Measurements from ENCODE around the gene ABLIM2.

DNA sequence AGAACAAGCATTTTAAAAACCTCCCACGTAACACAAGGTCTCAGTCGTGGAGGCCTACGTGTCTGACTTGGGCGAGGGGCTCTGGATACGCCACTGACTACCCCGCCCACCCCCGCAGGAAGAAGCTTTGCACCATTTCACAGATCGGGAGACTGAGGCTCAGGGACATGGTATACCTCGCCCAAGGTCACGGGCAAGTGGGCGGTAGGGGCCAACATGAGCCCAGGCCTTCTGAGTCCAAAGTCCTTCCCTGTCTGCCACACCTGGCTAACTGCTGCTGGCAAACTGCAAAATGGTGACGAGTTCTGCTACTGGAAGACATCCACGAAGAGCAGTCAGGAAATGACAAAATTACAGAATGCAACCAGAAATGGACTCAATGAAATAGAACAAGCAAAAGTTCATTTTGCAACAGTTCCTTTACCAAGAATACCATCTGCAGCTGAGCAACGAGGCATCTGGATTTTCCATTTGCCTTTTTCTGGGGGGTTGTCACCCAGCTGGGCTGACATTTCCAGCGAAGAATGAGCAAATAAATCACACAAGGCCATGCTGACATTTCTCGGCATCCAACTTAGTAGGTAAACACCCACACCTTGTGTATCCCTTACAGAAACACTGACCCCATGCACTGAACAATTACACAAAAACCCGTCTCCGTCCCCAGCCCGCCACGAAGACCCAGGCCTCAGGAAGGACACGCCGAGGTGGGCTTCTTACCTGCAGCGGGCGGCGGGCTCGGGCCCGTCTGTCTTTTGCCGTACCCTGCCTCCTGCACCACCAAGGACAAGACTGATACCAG lies 148.7 kb downstream of the ABLIM2 start:
- TF ChIP-seq EZH2 (IDR thresholded peaks at IDR 0.05) (no peak), CTCF (IDR thresholded peaks at IDR 0.05 in 2 of 3, conservative IDR thresholded peaks at IDR 0.05 in 1 of 3; ENCODE audit: borderline replicate concordance in 1 of 3, insufficient read depth in 1 of 3, low read depth in 2 of 3, low read length in 2 of 3) (no peak), YY1 (IDR thresholded peaks at IDR 0.05; ENCODE audit: extremely low read depth, insufficient replicate concordance, low read depth, low read length) (no peak), POLR2A (IDR thresholded peaks at IDR 0.05; ENCODE audit: borderline replicate concordance, extremely low read depth, insufficient read depth, insufficient read length) (no peak), SP1 (IDR thresholded peaks at IDR 0.05; ENCODE audit: low read depth) (no peak), POLR2AphosphoS5 (IDR thresholded peaks at IDR 0.05; ENCODE audit: low read depth, low read length) (no peak), ATF3 (IDR thresholded peaks at IDR 0.05) (no peak), MAX (IDR thresholded peaks at IDR 0.05) (no peak), ZBTB33 (IDR thresholded peaks at IDR 0.05; ENCODE audit: extremely low read depth, insufficient replicate concordance, low read length) (no peak), ZFX (IDR thresholded peaks at IDR 0.05) (no peak), REST (IDR thresholded peaks at IDR 0.05; ENCODE audit: low read depth) (no peak), CBX3 (IDR thresholded peaks at IDR 0.05; ENCODE audit: low read depth) (no peak)
